ENCODE measurements around the gene EYA2. TPM values are rescaled to one million over a fixed set of nuclear protein-coding genes. Genes with fewer than 3 reads are reported as not detected.

The EYA2 gene
- total and polyA plus RNA-seq, 2 donors (not counting 3 experiments of a cell fraction or from before 2014, with no cell fraction given) = not detected

GRCh38 chr20:46954490-46955038 is 59.9 kb downstream of the EYA2 start:
- POLR2A ChIA-PET = no interaction called here
- FAIRE-seq = no peak
- H3K4me2 ChIP-seq (ENCODE audit: insufficient read depth, low read length) = no peak overlapping the region

More at GRCh38 chr20:46954490-46955038, 59.9 kb downstream of the EYA2 start:
- no peak for TF ChIP-seq EZH2 (IDR thresholded peaks at IDR 0.05; ENCODE audit: borderline replicate concordance, low read depth, low read length, severe bottlenecking)
- no peak for TF ChIP-seq GATA2 (IDR thresholded peaks at IDR 0.05; ENCODE audit: insufficient read depth, insufficient read length, low read depth, low read length)
- no peak for TF ChIP-seq CTCF (IDR thresholded peaks at IDR 0.05; ENCODE audit: extremely low read depth in 1 of 2, insufficient read depth in 1 of 2, low read depth in 1 of 2, low read length in 2 of 2)
- no peak for TF ChIP-seq POLR2A (IDR thresholded peaks at IDR 0.05; ENCODE audit: low read depth, low read length)
- no peak for TF ChIP-seq MAX (IDR thresholded peaks at IDR 0.05; ENCODE audit: insufficient read depth, insufficient read length)
- no peak for TF ChIP-seq MYC (IDR thresholded peaks at IDR 0.05; ENCODE audit: low read depth, low read length)
- no peak for TF ChIP-seq FOS (IDR thresholded peaks at IDR 0.05; ENCODE audit: borderline replicate concordance, insufficient read depth, low read length)
- no peak for TF ChIP-seq POLR2AphosphoS5 (IDR thresholded peaks at IDR 0.05; ENCODE audit: insufficient read depth, low read depth, low read length)
- no peak for TF ChIP-seq JUN (IDR thresholded peaks at IDR 0.05; ENCODE audit: borderline replicate concordance, insufficient read depth, insufficient read length, low read depth)
- no peaks in the 10 kb centered on the region for H3K79me2 ChIP-seq (ENCODE audit: control insufficient read depth, insufficient read depth, low read length)
- H3K36me3 ChIP-seq (ENCODE audit: control insufficient read depth in 2 of 2, extremely low read depth in 1 of 2, insufficient read depth in 2 of 2, low read length in 2 of 2) = no peaks in the 10 kb centered on the region
- no peaks in the 10 kb centered on the region for H3K27me3 ChIP-seq (ENCODE audit: control insufficient read depth in 2 of 2, insufficient read depth in 2 of 2, low read length in 2 of 2)
- dilution Hi-C loops (cut with MboI; ENCODE audit: extremely low pct_ligation_motif_present, low sequenced_read_pairs) = no loop called here
- BruUV-seq (replicated peaks) = no TSS peak
- H3K9me1 ChIP-seq (replicated peaks; ENCODE audit: control insufficient read depth, extremely low read depth, insufficient read depth, low read length) = no peaks in the 10 kb centered on the region
- no peak overlapping the region for H2AFZ ChIP-seq (ENCODE audit: low read depth, low read length)
- H4K20me1 ChIP-seq (replicated peaks; ENCODE audit: control insufficient read depth, extremely low read depth, insufficient read depth, low read length) = no peaks in the 10 kb centered on the region
- intact Hi-C loops (cut with micrococcal nuclease) = no loop called here
- H3K9me3 ChIP-seq (replicated peaks; ENCODE audit: control insufficient read depth, insufficient read depth, low read length) = no peaks in the 10 kb centered on the region
- DNase-seq (ENCODE audit: low read depth, low spot score) = no peak
- H3K9ac ChIP-seq (replicated peaks; ENCODE audit: extremely low read depth, insufficient read depth, low read length) = no peak overlapping the region
- H3K4me3 ChIP-seq (replicated peaks in 1 of 3; ENCODE audit: insufficient read depth in 1 of 3, low read depth in 1 of 3, low read length in 3 of 3) = no peak overlapping the region
- CTCF ChIA-PET = no interaction called here
- H3K4me1 ChIP-seq (ENCODE audit: control insufficient read depth, extremely low read depth, insufficient read depth, low read length) = no peaks in the 10 kb centered on the region
- H3K27ac ChIP-seq (ENCODE audit: insufficient read depth, low read depth, low read length) = no peak overlapping the region

Measured in endothelial cell of umbilical vein (primary cell).